HepG2 (cell line): Measurements from ENCODE around the gene BIRC2. TPM values are rescaled to one million over a fixed set of nuclear protein-coding genes. Genes with fewer than 3 reads are reported as not detected.
A peak's percentile ranks its signal among the peaks of the same experiment; 100 is the strongest.

Source experiments
- CC2D1A ChIP-seq: sonication (generic); formaldehyde crosslinking; IDR thresholded peaks from 2 replicates; pipeline ENCODE4 v1.8.1; 2023; ENCODE audit warnings: mild to moderate bottlenecking, missing genetic modification reagents
- CHD4 ChIP-seq: fragments of 200-600 bp; sonication (generic); IDR thresholded peaks from 2 replicates; pipeline ENCODE4 v1.7.0; 2017; ENCODE audit warnings: mild to moderate bottlenecking, low read length, borderline replicate concordance
- ELF1 ChIP-seq: sonication (generic); formaldehyde crosslinking; IDR thresholded peaks from 2 replicates; pipeline ENCODE4 v1.4.0; 2020; ENCODE audit warnings: missing genetic modification reagents
- ESRRA ChIP-seq: sonication (generic); formaldehyde crosslinking; IDR thresholded peaks from 2 replicates; pipeline ENCODE4 v1.5.1; 2020; ENCODE audit warnings: mild to moderate bottlenecking, low read depth, missing genetic modification reagents
- HCFC1 ChIP-seq: fragments of 150-350 bp; IDR thresholded peaks from 2 replicates; pipeline ENCODE4 v1.6.1; 2014; ENCODE audit warnings: low read depth, low read length
- MATR3 ChIP-seq: sonication (generic); formaldehyde crosslinking; IDR thresholded peaks from 2 replicates; pipeline ENCODE4 v1.4.0; 2020; ENCODE audit warnings: missing genetic modification reagents
- MTF1 ChIP-seq: sonication (generic); formaldehyde crosslinking; IDR thresholded peaks from 2 replicates; pipeline ENCODE4 v1.5.0; 2020; ENCODE audit warnings: missing genetic modification reagents
- NFIB ChIP-seq: sonication (generic); formaldehyde crosslinking; IDR thresholded peaks from 2 replicates; pipeline ENCODE4 v1.9.0; 2021; ENCODE audit warnings: missing genetic modification reagents, mild to moderate bottlenecking, borderline replicate concordance
- RCOR2 ChIP-seq: IDR thresholded peaks from 2 replicates; pipeline ENCODE4 v1.6.1; 2016; ENCODE audit warnings: missing biosample characterization, missing genetic modification reagents
- SMAD3 ChIP-seq: sonication (generic); formaldehyde crosslinking; IDR thresholded peaks from 2 replicates; pipeline ENCODE4 v1.4.0; 2020; ENCODE audit warnings: missing genetic modification reagents
- TBX2 ChIP-seq: sonication (generic); formaldehyde crosslinking; IDR thresholded peaks from 2 replicates; pipeline ENCODE4 v1.5.0; 2020; ENCODE audit warnings: missing genetic modification reagents, mild to moderate bottlenecking, borderline replicate concordance
- TOPORS ChIP-seq: sonication (generic); formaldehyde crosslinking; IDR thresholded peaks from 2 replicates; pipeline ENCODE4 v1.8.0; 2023; ENCODE audit warnings: mild to moderate bottlenecking, missing genetic modification reagents
- TSC22D2 ChIP-seq: sonication (generic); formaldehyde crosslinking; IDR thresholded peaks from 2 replicates; pipeline ENCODE4 v1.5.1; 2020; ENCODE audit warnings: missing genetic modification reagents, mild to moderate bottlenecking, borderline replicate concordance
- U2AF1 ChIP-seq: fragments of 200-400 bp; formaldehyde crosslinking; optimal IDR thresholded peaks from 2 replicates; pipeline ENCODE3; 2017; ENCODE audit warnings: mild to moderate bottlenecking, low read depth, low read length
- ZBTB25 ChIP-seq: IDR thresholded peaks from 2 replicates; pipeline ENCODE4 v1.6.1; 2018; ENCODE audit warnings: missing genetic modification reagents
- ZNF30 ChIP-seq: sonication (generic); formaldehyde crosslinking; IDR thresholded peaks from 2 replicates; pipeline ENCODE4 v1.5.0; 2020; ENCODE audit warnings: mild to moderate bottlenecking, missing genetic modification reagents
- ZNF619 ChIP-seq: sonication (generic); formaldehyde crosslinking; IDR thresholded peaks from 2 replicates; pipeline ENCODE4 v1.4.0; 2020; ENCODE audit warnings: mild to moderate bottlenecking, missing genetic modification reagents
- ZNF678 ChIP-seq: sonication (generic); formaldehyde crosslinking; IDR thresholded peaks from 2 replicates; pipeline ENCODE4 v1.4.0; 2020; ENCODE audit warnings: mild to moderate bottlenecking, missing genetic modification reagents
- ZNF850 ChIP-seq: sonication (generic); formaldehyde crosslinking; conservative IDR thresholded peaks from 2 replicates; pipeline ENCODE4 v1.9.0; 2021; ENCODE audit warnings: mild to moderate bottlenecking, missing genetic modification reagents
- ZSCAN9 ChIP-seq: IDR thresholded peaks from 2 replicates; pipeline ENCODE4 v1.6.1; 2016; ENCODE audit warnings: borderline replicate concordance
- polyA plus RNA-seq, 8 experiments: library from polyadenylated mRNA; depleted of rRNA in 3 of 8; stranded (reverse) in 7 of 8; unstranded in 1 of 8; fragments of >200 nt; fragmentation: Illumina TruSeq in 4 of 8; extraction: Trizol in 4 of 8; gene quantifications; 2 replicates each; pipeline versions ENCODE4 v1.2.1 to v1.2.3, GENCODE V29; 2011 to 2016; ENCODE audit warnings: low read depth in 4 of 8, missing spikeins in 1 of 8, mixed read lengths in 1 of 8; ENCODE audit not compliant: insufficient read depth in 1 of 8
- total RNA-seq, 5 experiments: library from RNA; depleted of rRNA; stranded (reverse); fragments of >200 nt; fragmentation: Illumina TruSeq; extraction: Trizol; gene quantifications; 2 replicates each; pipeline ENCODE4 v1.2.3, GENCODE V29; 2016; ENCODE audit warnings: low read depth in 1 of 5
- TF ChIP-seq, protein P1 (sequence below): IDR thresholded peaks from 2 replicates; pipeline ENCODE4 v1.6.1; 2016; ENCODE audit warnings: missing compliant biosample characterization, missing genetic modification reagents, borderline replicate concordance
- TF ChIP-seq, protein P2 (sequence below): sonication (generic); formaldehyde crosslinking; IDR thresholded peaks from 2 replicates; pipeline ENCODE4 v1.5.1; 2020; ENCODE audit warnings: missing genetic modification reagents, mild to moderate bottlenecking, borderline replicate concordance
- TF ChIP-seq, protein P3 (sequence below): sonication (generic); formaldehyde crosslinking; IDR thresholded peaks from 2 replicates; pipeline ENCODE4 v1.9.0; 2021; ENCODE audit warnings: missing genetic modification reagents, mild to moderate bottlenecking, borderline replicate concordance

The BIRC2 gene
- total and polyA plus RNA-seq, 2 of the 13 experiments (the other 11 are each of a cell fraction or from before 2014, with no cell fraction given), result 61.7 to 62.2 TPM

GRCh38 chr11:102346748-102347461 is at the start of gene BIRC2 (continued):
- TF ChIP-seq MATR3 (CRISPR knock-in tag) (no peak), NFIB (CRISPR knock-in tag) (no peak), ZNF30 (no peak), CC2D1A (CRISPR knock-in tag) (no peak), TSC22D2 (CRISPR knock-in tag) (no peak), ELF1 (peak; percentile 77), ZNF619 (CRISPR knock-in tag) (peak; percentile 94), U2AF1 (no peak), TOPORS (CRISPR knock-in tag) (peak; percentile 92; the same call in 1 of the 2 replicates), ZNF850 (no peak), SMAD3 (CRISPR knock-in tag) (0 out of 2 replicates have a peak, but pooled peaks have one; percentile 37), MTF1 (CRISPR knock-in tag) (no peak), RCOR2 (CRISPR knock-in tag) (0 out of 2 replicates have a peak, but pooled peaks have one; percentile 65), CHD4 (no peak), ZBTB25 (CRISPR knock-in tag) (peak; percentile 94), TBX2 (CRISPR knock-in tag) (peak; percentile 63; the same call in 1 of the 2 replicates), ZNF678 (CRISPR knock-in tag) (peak; percentile 41; the same call in 1 of the 2 replicates), HCFC1 (no peak), ZSCAN9 (CRISPR knock-in tag) (0 out of 2 replicates have a peak, but pooled peaks have one; percentile 51), ESRRA (CRISPR knock-in tag) (no peak)
- TF ChIP-seq, protein P1, sequence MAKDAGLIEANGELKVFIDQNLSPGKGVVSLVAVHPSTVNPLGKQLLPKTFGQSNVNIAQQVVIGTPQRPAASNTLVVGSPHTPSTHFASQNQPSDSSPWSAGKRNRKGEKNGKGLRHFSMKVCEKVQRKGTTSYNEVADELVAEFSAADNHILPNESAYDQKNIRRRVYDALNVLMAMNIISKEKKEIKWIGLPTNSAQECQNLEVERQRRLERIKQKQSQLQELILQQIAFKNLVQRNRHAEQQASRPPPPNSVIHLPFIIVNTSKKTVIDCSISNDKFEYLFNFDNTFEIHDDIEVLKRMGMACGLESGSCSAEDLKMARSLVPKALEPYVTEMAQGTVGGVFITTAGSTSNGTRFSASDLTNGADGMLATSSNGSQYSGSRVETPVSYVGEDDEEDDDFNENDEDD (CRISPR knock-in tag), result peak; percentile 66; the same call in 1 of the 2 replicates
- TF ChIP-seq, protein P2, sequence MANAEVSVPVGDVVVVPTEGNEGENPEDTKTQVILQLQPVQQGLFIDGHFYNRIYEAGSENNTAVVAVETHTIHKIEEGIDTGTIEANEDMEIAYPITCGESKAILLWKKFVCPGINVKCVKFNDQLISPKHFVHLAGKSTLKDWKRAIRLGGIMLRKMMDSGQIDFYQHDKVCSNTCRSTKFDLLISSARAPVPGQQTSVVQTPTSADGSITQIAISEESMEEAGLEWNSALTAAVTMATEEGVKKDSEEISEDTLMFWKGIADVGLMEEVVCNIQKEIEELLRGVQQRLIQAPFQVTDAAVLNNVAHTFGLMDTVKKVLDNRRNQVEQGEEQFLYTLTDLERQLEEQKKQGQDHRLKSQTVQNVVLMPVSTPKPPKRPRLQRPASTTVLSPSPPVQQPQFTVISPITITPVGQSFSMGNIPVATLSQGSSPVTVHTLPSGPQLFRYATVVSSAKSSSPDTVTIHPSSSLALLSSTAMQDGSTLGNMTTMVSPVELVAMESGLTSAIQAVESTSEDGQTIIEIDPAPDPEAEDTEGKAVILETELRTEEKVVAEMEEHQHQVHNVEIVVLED (CRISPR knock-in tag), result peak; percentile 97
- TF ChIP-seq, protein P3, sequence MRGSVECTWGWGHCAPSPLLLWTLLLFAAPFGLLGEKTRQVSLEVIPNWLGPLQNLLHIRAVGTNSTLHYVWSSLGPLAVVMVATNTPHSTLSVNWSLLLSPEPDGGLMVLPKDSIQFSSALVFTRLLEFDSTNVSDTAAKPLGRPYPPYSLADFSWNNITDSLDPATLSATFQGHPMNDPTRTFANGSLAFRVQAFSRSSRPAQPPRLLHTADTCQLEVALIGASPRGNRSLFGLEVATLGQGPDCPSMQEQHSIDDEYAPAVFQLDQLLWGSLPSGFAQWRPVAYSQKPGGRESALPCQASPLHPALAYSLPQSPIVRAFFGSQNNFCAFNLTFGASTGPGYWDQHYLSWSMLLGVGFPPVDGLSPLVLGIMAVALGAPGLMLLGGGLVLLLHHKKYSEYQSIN (CRISPR knock-in tag), result no peak; the same call in 1 of the 2 replicates
